HEK293 (cell line): Measurements from ENCODE around the gene PLCL2.
A peak's percentile ranks its signal among the peaks of the same experiment; 100 is the strongest.

ENCODE experiments used
- CTCF ChIA-PET: fragments of 350-600 bp; formaldehyde crosslinking; extraction: SDS; loops from one replicate; lab custom pipeline; 2021; ENCODE audit warnings: antibody characterized with exemption; lab: Yijun Ruan, JAX
- POLR2A ChIA-PET: fragments of 300-600 bp; formaldehyde crosslinking; extraction: SDS; loops from one replicate; lab custom pipeline; 2020; ENCODE audit warnings: antibody characterized with exemption, inconsistent platforms; lab: Yijun Ruan, JAX
- H3K27ac ChIP-seq: fragments of 200-500 bp; sonication (Bioruptor generic); 2 replicates; pipeline ENCODE4 v1.5.1; 2014; ENCODE audit warnings: low read depth, low read length, control low read depth, inconsistent platforms; ENCODE audit errors: extremely low read depth
- H3K36me3 ChIP-seq, 2 experiments: fragments of 200-500 bp in 1 of 2; sonication (Bioruptor generic) in 1 of 2; 1 replicate in 1 of 2; 2 replicates in 1 of 2; pipeline ENCODE4 v1.5.1; 2014 to 2017; ENCODE audit warnings: inconsistent platforms in 2 of 2, low read length in 2 of 2; ENCODE audit not compliant: control insufficient read depth in 2 of 2, insufficient read depth in 1 of 2
- H3K4me1 ChIP-seq: fragments of 200-500 bp; sonication (Bioruptor generic); 2 replicates; pipeline ENCODE4 v1.5.1; 2014; ENCODE audit warnings: mild to moderate bottlenecking, low read length, inconsistent platforms; ENCODE audit not compliant: control insufficient read depth, insufficient read depth
- H3K4me3 ChIP-seq: 2 replicates; pipeline ENCODE4 v1.5.1; 2011; ENCODE audit warnings: low read depth, mild to moderate bottlenecking, control low read depth, low read length, moderate library complexity
- H3K9me3 ChIP-seq: fragments of 200-500 bp; sonication (Bioruptor generic); 2 replicates; pipeline ENCODE4 v1.5.1; 2014; ENCODE audit warnings: low read depth, low read length, inconsistent platforms; ENCODE audit not compliant: control insufficient read depth, insufficient read depth
- EGR2 ChIP-seq: fragments of 450-650 bp; formaldehyde crosslinking; IDR thresholded peaks from 2 replicates; pipeline ENCODE4 v1.5.1; 2016; ENCODE audit warnings: low read depth, missing biosample characterization, missing genetic modification characterization
- KLF7 ChIP-seq: fragments of 450-650 bp; formaldehyde crosslinking; IDR thresholded peaks from 2 replicates; pipeline ENCODE4 v1.5.1; 2016; ENCODE audit warnings: missing biosample characterization, missing genetic modification characterization, borderline replicate concordance
- MZF1 ChIP-seq: fragments of 450-650 bp; formaldehyde crosslinking; IDR thresholded peaks from 2 replicates; pipeline ENCODE4 v1.5.1; 2017; ENCODE audit warnings: missing biosample characterization, missing genetic modification characterization, borderline replicate concordance
- PATZ1 ChIP-seq: fragments of 450-650 bp; formaldehyde crosslinking; IDR thresholded peaks from 2 replicates; pipeline ENCODE4 v1.5.1; 2016; ENCODE audit warnings: missing biosample characterization, missing genetic modification characterization
- REST ChIP-seq: fragments of 450-650 bp; formaldehyde crosslinking; IDR thresholded peaks from 2 replicates; pipeline ENCODE4 v1.5.1; 2016; ENCODE audit warnings: missing biosample characterization, missing genetic modification characterization
- WT1 ChIP-seq: fragments of 450-650 bp; formaldehyde crosslinking; IDR thresholded peaks from 2 replicates; pipeline ENCODE4 v1.5.1; 2016; ENCODE audit warnings: missing biosample characterization, missing genetic modification characterization
- YY1 ChIP-seq: fragments of 450-650 bp; formaldehyde crosslinking; IDR thresholded peaks from 2 replicates; pipeline ENCODE4 v1.5.1; 2018; ENCODE audit warnings: missing biosample characterization, missing genetic modification characterization
- YY2 ChIP-seq: fragments of 450-650 bp; formaldehyde crosslinking; IDR thresholded peaks from 2 replicates; pipeline ENCODE4 v1.5.1; 2016; ENCODE audit warnings: missing biosample characterization, missing genetic modification characterization
- ZBTB20 ChIP-seq: fragments of 450-650 bp; formaldehyde crosslinking; IDR thresholded peaks from 2 replicates; pipeline ENCODE4 v1.5.1; 2016; ENCODE audit warnings: missing biosample characterization, missing genetic modification characterization
- ZBTB6 ChIP-seq: fragments of 450-650 bp; formaldehyde crosslinking; IDR thresholded peaks from 2 replicates; pipeline ENCODE4 v1.5.1; 2017; ENCODE audit warnings: missing biosample characterization, missing genetic modification characterization
- ZBTB8A ChIP-seq: fragments of 450-650 bp; formaldehyde crosslinking; IDR thresholded peaks from 2 replicates; pipeline ENCODE4 v1.5.1; 2016; ENCODE audit warnings: missing biosample characterization, missing genetic modification characterization
- ZFHX2 ChIP-seq: fragments of 450-650 bp; formaldehyde crosslinking; conservative IDR thresholded peaks from 2 replicates; pipeline ENCODE4 v1.5.1; 2016; ENCODE audit warnings: missing biosample characterization, missing genetic modification characterization
- ZNF112 ChIP-seq: fragments of 450-650 bp; formaldehyde crosslinking; IDR thresholded peaks from 2 replicates; pipeline ENCODE4 v1.5.0; 2017; ENCODE audit warnings: missing biosample characterization, missing genetic modification characterization
- ZNF132 ChIP-seq: fragments of 450-650 bp; formaldehyde crosslinking; IDR thresholded peaks from 2 replicates; pipeline ENCODE4 v1.5.1; 2017; ENCODE audit warnings: missing biosample characterization, missing genetic modification characterization, borderline replicate concordance
- ZNF133 ChIP-seq: fragments of 450-650 bp; formaldehyde crosslinking; IDR thresholded peaks from 2 replicates; pipeline ENCODE4 v1.5.1; 2016; ENCODE audit warnings: missing biosample characterization, missing genetic modification characterization
- ZNF140 ChIP-seq: fragments of 450-650 bp; formaldehyde crosslinking; IDR thresholded peaks from 2 replicates; pipeline ENCODE4 v1.5.1; 2016; ENCODE audit warnings: missing biosample characterization, missing genetic modification characterization
- ZNF324 ChIP-seq: fragments of 450-650 bp; formaldehyde crosslinking; IDR thresholded peaks from 2 replicates; pipeline ENCODE4 v1.5.1; 2016; ENCODE audit warnings: missing biosample characterization, missing genetic modification characterization
- ZNF341 ChIP-seq: fragments of 450-650 bp; formaldehyde crosslinking; IDR thresholded peaks from 2 replicates; pipeline ENCODE4; 2016; ENCODE audit warnings: low read depth, missing biosample characterization, missing genetic modification characterization
- ZNF404 ChIP-seq: fragments of 450-650 bp; formaldehyde crosslinking; IDR thresholded peaks from 2 replicates; pipeline ENCODE4 v1.5.1; 2017; ENCODE audit warnings: missing biosample characterization, missing genetic modification characterization
- ZNF449 ChIP-seq: fragments of 450-650 bp; formaldehyde crosslinking; IDR thresholded peaks from 2 replicates; pipeline ENCODE4 v1.5.1; 2017; ENCODE audit warnings: missing biosample characterization, mild to moderate bottlenecking, missing genetic modification characterization, moderate library complexity
- ZNF501 ChIP-seq: fragments of 450-650 bp; formaldehyde crosslinking; IDR thresholded peaks from 2 replicates; pipeline ENCODE4 v1.5.1; 2016; ENCODE audit warnings: missing biosample characterization, missing genetic modification characterization
- ZNF561 ChIP-seq: fragments of 450-650 bp; IDR thresholded peaks from 2 replicates; pipeline ENCODE4 v1.5.1; 2018; ENCODE audit warnings: missing biosample characterization, missing genetic modification characterization, borderline replicate concordance
- ZNF580 ChIP-seq: fragments of 450-650 bp; formaldehyde crosslinking; IDR thresholded peaks from 2 replicates; pipeline ENCODE4 v1.5.1; 2016; ENCODE audit warnings: missing biosample characterization, missing genetic modification characterization
- ZNF704 ChIP-seq: fragments of 450-650 bp; formaldehyde crosslinking; IDR thresholded peaks from 2 replicates; pipeline ENCODE4 v1.5.1; 2016; ENCODE audit warnings: missing biosample characterization, missing genetic modification characterization

PLCL2 gene

GRCh38 chr3:16883723-16884083 is 1.1 kb upstream of the PLCL2 start:
- H3K9me3 ChIP-seq: no peaks in the 10 kb centered on the region
- POLR2A ChIA-PET: interaction anchor here (0.5 to 1.0 kb wide), 4 partner anchors 16 to 1387 kb away, joined by 3 to 6 read pairs (median 4); no protein-coding TSS in a partner anchor
- no peak for TF ChIP-seq ZNF449
- TF ChIP-seq YY1 (tag by site-specific recombination): no peak
- TF ChIP-seq ZNF704 (tag by site-specific recombination): no peak
- no peak for TF ChIP-seq REST (tag by site-specific recombination)
- no peak for TF ChIP-seq ZNF404
- peak; percentile 46 for TF ChIP-seq ZBTB20
- TF ChIP-seq, all 188 proteins: peak for 1
- H3K4me1 ChIP-seq: peaks cover 13% of the 10 kb centered on the region
- H3K4me3 ChIP-seq: no peak overlapping the region
- H3K36me3 ChIP-seq: no peaks in the 10 kb centered on the region
- CTCF ChIA-PET: interaction anchor here (0.7 to 1.6 kb wide), 8 partner anchors 12 to 470 kb away, joined by 3 to 8 read pairs (median 3); no protein-coding TSS in a partner anchor
- H3K27ac ChIP-seq: peak overlapping the region; percentile 88; the same call in 1 of the 2 replicates

- H3K4me3 ChIP-seq: peak overlapping the region; percentile 80
- no peaks in the 10 kb centered on the region for H3K36me3 ChIP-seq
- POLR2A ChIA-PET: interaction anchor here (0.5 to 1.0 kb wide), 6 partner anchors 17 to 1388 kb away, joined by 3 to 6 read pairs (median 4); no protein-coding TSS in a partner anchor
- H3K9me3 ChIP-seq: no peaks in the 10 kb centered on the region
- peaks cover 15% of the 10 kb centered on the region for H3K4me1 ChIP-seq
- CTCF ChIA-PET: interaction anchor here (0.6 to 1.6 kb wide), 13 partner anchors 9 to 618 kb away, joined by 3 to 8 read pairs (median 3); no protein-coding TSS in a partner anchor
- peak overlapping the region; percentile 88 for H3K27ac ChIP-seq
- peak; percentile 47; the same call in 1 of the 2 replicates for TF ChIP-seq ZBTB20
- TF ChIP-seq ZBTB6 (tag by site-specific recombination): peak; percentile 78
- no peak for TF ChIP-seq ZNF112
- peak; percentile 91 for TF ChIP-seq ZBTB8A (tag by site-specific recombination)
- TF ChIP-seq ZNF140 (tag by site-specific recombination): no peak
- peak; percentile 46; the same call in 1 of the 2 replicates for TF ChIP-seq YY1 (tag by site-specific recombination)
- TF ChIP-seq ZNF132 (tag by site-specific recombination): no peak
- no peak for TF ChIP-seq WT1 (tag by site-specific recombination)
- peak; percentile 93 for TF ChIP-seq ZFHX2
- 0 out of 2 replicates have a peak, but pooled peaks have one; percentile 38 for TF ChIP-seq ZNF561
- TF ChIP-seq YY2: no peak
- TF ChIP-seq EGR2: peak; percentile 69; the same call in 1 of the 2 replicates
- no peak for TF ChIP-seq KLF7 (tag by site-specific recombination)
- TF ChIP-seq ZNF324 (tag by site-specific recombination): no peak
- 0 out of 2 replicates have a peak, but pooled peaks have one; percentile 5 for TF ChIP-seq ZNF133 (tag by site-specific recombination)
- TF ChIP-seq ZNF501: peak; percentile 52; the same call in 1 of the 2 replicates
- TF ChIP-seq MZF1 (tag by site-specific recombination): peak; percentile 69
- peak; percentile 94 for TF ChIP-seq PATZ1 (tag by site-specific recombination)
- peak; percentile 42 for TF ChIP-seq ZNF341 (tag by site-specific recombination)
- TF ChIP-seq ZNF580 (tag by site-specific recombination): 0 out of 2 replicates have a peak, but pooled peaks have one; percentile 58
These were observed 539 bp upstream of the PLCL2 start for GRCh38 chr3:16884084-16884747.
